Sigmoid colon (tissue), 7 donors: Measurements from ENCODE around the gene TCERG1L. TPM values are rescaled to one million over a fixed set of nuclear protein-coding genes. Genes with fewer than 3 reads are reported as not detected.

ENCODE experiments used
- DNase-seq: peaks from one replicate; pipeline ENCODE4 v3.0.0-alpha.2; 2019
- H3K27ac ChIP-seq, 4 donors: fragments of 200-600 bp; sonication (generic); one replicate each; pipeline ENCODE4 v1.5.1; 2016 to 2019; ENCODE audit warnings: mild to moderate bottlenecking in 1 of 4
- H3K27me3 ChIP-seq, 3 donors: fragments of 200-600 bp; sonication (generic); one replicate each; pipeline ENCODE4 v1.5.1; 2019; ENCODE audit warnings: mild to moderate bottlenecking in 1 of 3
- H3K36me3 ChIP-seq, 4 donors: fragments of 200-600 bp; sonication (generic); one replicate each; pipeline ENCODE4 v1.5.1; 2016 to 2019
- H3K4me1 ChIP-seq, 4 donors: fragments of 200-600 bp; sonication (generic); one replicate each; pipeline ENCODE4 v1.5.1; 2017 to 2019
- H3K4me3 ChIP-seq, 4 donors: fragments of 200-600 bp; sonication (generic); one replicate each; pipeline ENCODE4 v1.5.1; 2017 to 2019; ENCODE audit warnings: mild to moderate bottlenecking in 2 of 4, moderate library complexity in 1 of 4
- H3K9me3 ChIP-seq, 4 donors: fragments of 200-600 bp in 3 of 4; sonication (generic) in 3 of 4; one replicate each; pipeline versions ENCODE4 v1.5.1 to v1.6.1; 2013 to 2019
- CTCF ChIP-seq, 4 experiments: fragments of 450-650 bp in 3 of 4; fragments of 200-600 bp in 1 of 4; IDR thresholded peaks; one replicate each; pipeline ENCODE4 v1.5.1; 2016 to 2019; ENCODE audit warnings: antibody characterized with exemption in 4 of 4, mild to moderate bottlenecking in 3 of 4, moderate library complexity in 2 of 4
- EP300 ChIP-seq, 4 donors: sonication (generic); formaldehyde crosslinking; IDR thresholded peaks; one replicate each; pipeline ENCODE4 v1.6.1; 2017; ENCODE audit warnings: antibody characterized with exemption in 4 of 4
- POLR2A ChIP-seq, 2 donors: fragments of 450-650 bp; IDR thresholded peaks; one replicate each; pipeline ENCODE4 v1.6.1; 2016; ENCODE audit warnings: antibody characterized with exemption in 2 of 2, mild to moderate bottlenecking in 2 of 2, moderate library complexity in 2 of 2
- POLR2AphosphoS5 ChIP-seq, 4 donors: sonication (generic); formaldehyde crosslinking; IDR thresholded peaks; one replicate each; pipeline ENCODE4 v1.6.1; 2017; ENCODE audit warnings: antibody characterized with exemption in 4 of 4
- WGBS, 2 donors: extraction: QIAGEN DNeasy Blood & Tissue Kit; methylation state at CpG; one replicate each; pipeline ENCODE4 v1.1.7; 2013; 5-methylcytosine and 5-hydroxymethylcytosine counted together
- intact Hi-C: fragments of 100-400 bp; cut with DNase I; formaldehyde crosslinking; loops from one replicate; pipeline ENCODE4 v1.15.1; 2023
- polyA plus RNA-seq, 3 donors: library from polyadenylated mRNA; stranded (reverse); fragments of 200-250 nt; gene quantifications; one replicate each; pipeline ENCODE4 v1.2.3, GENCODE V29; 2013
- total RNA-seq, 4 donors: library from RNA; depleted of rRNA; stranded (reverse); fragments of >200 nt; gene quantifications; one replicate each; pipeline ENCODE4 v1.1.0, GENCODE V29; 2016
- donor health status: healthy with polysubstance abuse.
- donor health status: Bipolar disorder and iron deficiency.
- donor health status: healthy.

TCERG1L gene
- total and polyA plus RNA-seq, 7 donors, result under 0.01 to 0.55 (median 0.10) TPM; not detected in 4

GRCh38 chr10:131211559-131211958 lies 100.0 kb downstream of the TCERG1L start:
- Histone ChIP-seq H3K4me3 (no peak overlapping the region), H3K27me3 (no peaks in the 10 kb centered on the region), H3K27ac (no peak overlapping the region), H3K4me1 (no peaks in the 10 kb centered on the region), H3K36me3 (no peaks in the 10 kb centered on the region), H3K9me3 (no peaks in the 10 kb centered on the region)
- WGBS, 2 donors, result 76 to 80% methylated on average over 9 of the region's 9 CpGs
- intact Hi-C loops, result no loop called here
- TF ChIP-seq POLR2A (IDR thresholded peaks at IDR 0.05) (no peak), CTCF (IDR thresholded peaks at IDR 0.05) (no peak), POLR2AphosphoS5 (IDR thresholded peaks at IDR 0.05) (no peak), EP300 (IDR thresholded peaks at IDR 0.05) (no peak)
- DNase-seq, result no peak

GRCh38 chr10:131211146-131211545 lies 100.4 kb downstream of the TCERG1L start:
- DNase-seq, result no peak
- Histone ChIP-seq H3K27me3 (no peaks in the 10 kb centered on the region), H3K9me3 (no peaks in the 10 kb centered on the region), H3K27ac (no peak overlapping the region), H3K4me3 (no peak overlapping the region), H3K4me1 (no peaks in the 10 kb centered on the region), H3K36me3 (no peaks in the 10 kb centered on the region)
- TF ChIP-seq EP300 (IDR thresholded peaks at IDR 0.05) (no peak), POLR2AphosphoS5 (IDR thresholded peaks at IDR 0.05) (no peak), CTCF (IDR thresholded peaks at IDR 0.05) (no peak), POLR2A (IDR thresholded peaks at IDR 0.05) (no peak)
- WGBS, 2 donors, result 73 to 80% methylated on average over 10 of the region's 10 CpGs
- intact Hi-C loops, result no loop called here

- no peak overlapping the region for H3K27ac ChIP-seq
- no peaks in the 10 kb centered on the region for H3K27me3 ChIP-seq
- H3K9me3 ChIP-seq, result no peaks in the 10 kb centered on the region
- no peak overlapping the region for H3K4me3 ChIP-seq
- H3K4me1 ChIP-seq, result no peaks in the 10 kb centered on the region
- intact Hi-C loops, result no loop called here
- DNase-seq, result no peak
- WGBS, 2 donors, result 63 to 80% methylated on average over 3 of the region's 3 CpGs
- no peaks in the 10 kb centered on the region for H3K36me3 ChIP-seq
- TF ChIP-seq EP300 (IDR thresholded peaks at IDR 0.05) (no peak), POLR2A (IDR thresholded peaks at IDR 0.05) (no peak), CTCF (IDR thresholded peaks at IDR 0.05) (no peak), POLR2AphosphoS5 (IDR thresholded peaks at IDR 0.05) (no peak)
These were observed 101.3 kb downstream of the TCERG1L start for GRCh38 chr10:131210181-131210580.

- H3K9me3 ChIP-seq, result no peaks in the 10 kb centered on the region
- no peaks in the 10 kb centered on the region for H3K4me1 ChIP-seq
- H3K4me3 ChIP-seq, result no peak overlapping the region
- 88 to 90% methylated on average over 29 of the region's 29 CpGs for WGBS, 2 donors
- intact Hi-C loops, result no loop called here
- no peaks in the 10 kb centered on the region for H3K36me3 ChIP-seq
- H3K27ac ChIP-seq, result no peak overlapping the region
- H3K27me3 ChIP-seq, result no peaks in the 10 kb centered on the region
- DNase-seq, result no peak
- TF ChIP-seq POLR2A (IDR thresholded peaks at IDR 0.05), result no peak
- TF ChIP-seq POLR2AphosphoS5 (IDR thresholded peaks at IDR 0.05), result no peak
- no peak for TF ChIP-seq CTCF (IDR thresholded peaks at IDR 0.05)
- no peak for TF ChIP-seq EP300 (IDR thresholded peaks at IDR 0.05)
These were observed 103.7 kb downstream of the TCERG1L start for GRCh38 chr10:131207584-131208532.
